Measurements from ENCODE around the gene FAM72D. TPM values are rescaled to one million over a fixed set of nuclear protein-coding genes. Genes with fewer than 3 reads are reported as not detected.
"Not testable (repeated sequence)": the region's sequence is repeated elsewhere in the genome, so short reads cannot be mapped to it uniquely, and the experiment has no call there.

Gene FAM72D
- total RNA-seq (2014; rRNA removed; shearing (Covaris generic)): 6.2 and 9.8 TPM in 2 replicates
- polyA plus RNA-seq (2015; cell fraction: cytosol; rRNA removed): 24.0 and 25.4 TPM in 2 replicates
- 22.0 and 23.7 TPM in 2 replicates for polyA plus RNA-seq (2015; cell fraction: nucleus; rRNA removed)

GRCh38 chr1:145095284-145096057, at the start of gene FAM72D, which contains the start of gene SRGAP2B:
TSS of gene FAM72D (plus strand) at chr1:145095974. CDS start at chr1:145096848, 874 bp downstream.
TSS of gene SRGAP2B (minus strand) at chr1:145095328. CDS start at chr1:145092901, 2,427 bp downstream.
- not testable (repeated sequence) for DNase-seq (ENCODE audit: low read depth)

- not testable (repeated sequence) for DNase-seq (ENCODE audit: low read depth)
Measured at GRCh38 chr1:145047553-145047952, 48.2 kb upstream of the FAM72D start.

- not testable (repeated sequence) for DNase-seq (ENCODE audit: low read depth)
Measured at GRCh38 chr1:145048181-145048856, 47.5 kb upstream of the FAM72D start.

- DNase-seq (ENCODE audit: low read depth): not testable (repeated sequence)
Measured at GRCh38 chr1:145052019-145052776, 43.6 kb upstream of the FAM72D start.

GRCh38 chr1:145053428-145053827, 42.3 kb upstream of the FAM72D start:
- not testable (repeated sequence) for DNase-seq (ENCODE audit: low read depth)

GRCh38 chr1:145055217-145055760, 40.5 kb upstream of the FAM72D start:
- DNase-seq (ENCODE audit: low read depth): not testable (repeated sequence)

- DNase-seq (ENCODE audit: low read depth): not testable (repeated sequence)
Measured at GRCh38 chr1:145058184-145058583, 37.6 kb upstream of the FAM72D start.

GRCh38 chr1:145063285-145063684, 32.5 kb upstream of the FAM72D start:
- DNase-seq (ENCODE audit: low read depth): not testable (repeated sequence)

- DNase-seq (ENCODE audit: low read depth): not testable (repeated sequence)
Measured at GRCh38 chr1:145063941-145064648, 31.7 kb upstream of the FAM72D start.

- not testable (repeated sequence) for DNase-seq (ENCODE audit: low read depth)
Measured at GRCh38 chr1:145065194-145065826, 30.5 kb upstream of the FAM72D start.

GRCh38 chr1:145066486-145066885, 29.3 kb upstream of the FAM72D start:
- DNase-seq (ENCODE audit: low read depth): not testable (repeated sequence)

- not testable (repeated sequence) for DNase-seq (ENCODE audit: low read depth)
Measured at GRCh38 chr1:145071569-145071968, 24.2 kb upstream of the FAM72D start.

- DNase-seq (ENCODE audit: low read depth): not testable (repeated sequence)
Measured at GRCh38 chr1:145074021-145074559, 21.7 kb upstream of the FAM72D start.

- not testable (repeated sequence) for DNase-seq (ENCODE audit: low read depth)
Measured at GRCh38 chr1:145076877-145077276, 18.9 kb upstream of the FAM72D start.

- not testable (repeated sequence) for DNase-seq (ENCODE audit: low read depth)
Measured at GRCh38 chr1:145077872-145078786, 17.6 kb upstream of the FAM72D start.

- DNase-seq (ENCODE audit: low read depth): not testable (repeated sequence)
Measured at GRCh38 chr1:145078787-145079370, 16.9 kb upstream of the FAM72D start.

- not testable (repeated sequence) for DNase-seq (ENCODE audit: low read depth)
Measured at GRCh38 chr1:145079737-145080136, 16.0 kb upstream of the FAM72D start.

GRCh38 chr1:145080193-145080592, 15.6 kb upstream of the FAM72D start:
- not testable (repeated sequence) for DNase-seq (ENCODE audit: low read depth)
